CD4-positive, CD25-positive, alpha-beta regulatory T cell (primary cell): Measurements from ENCODE around the gene SNX5. TPM values are rescaled to one million over a fixed set of nuclear protein-coding genes. Genes with fewer than 3 reads are reported as not detected.

ENCODE experiments used
- ATAC-seq, 2 donors: fragments of 150-1000 bp; cut with Tn5 transposase; one replicate each; pipeline ENCODE4 v1.10.0; 2021; ENCODE audit warnings: low read depth in 2 of 2, moderate number of reproducible peaks in 2 of 2, moderate library complexity in 1 of 2
- DNase-seq, 3 donors: peaks; one replicate each; pipeline versions ENCODE4 v3.0.0 to v3.0.0-alpha.2; 2012 to 2022; ENCODE audit warnings: mixed read lengths in 1 of 3
- H3K27ac ChIP-seq: one replicate; pipeline ENCODE4 v1.7.0; 2013; ENCODE audit warnings: mild to moderate bottlenecking, low read length; ENCODE audit not compliant: insufficient read depth, poor library complexity, severe bottlenecking
- H3K27me3 ChIP-seq: one replicate; pipeline ENCODE4 v1.7.0; 2013; ENCODE audit warnings: low read length; ENCODE audit not compliant: control insufficient read depth, insufficient read depth
- H3K36me3 ChIP-seq: one replicate; pipeline ENCODE4 v1.7.0; 2013; ENCODE audit warnings: mild to moderate bottlenecking, low read length, moderate library complexity; ENCODE audit not compliant: control insufficient read depth, insufficient read depth
- H3K4me1 ChIP-seq: 2 replicates; pipeline ENCODE4 v1.7.0; 2013; ENCODE audit warnings: mild to moderate bottlenecking, low read length; ENCODE audit not compliant: insufficient read depth, control insufficient read depth, poor library complexity, severe bottlenecking
- H3K4me3 ChIP-seq: one replicate; pipeline ENCODE4 v1.7.0; 2013; ENCODE audit warnings: low read depth, mild to moderate bottlenecking, low read length, moderate library complexity
- H3K9me3 ChIP-seq, 2 experiments: 1 replicate in 1 of 2; 2 replicates in 1 of 2; pipeline ENCODE4 v1.7.0; 2013; ENCODE audit warnings: low read length in 2 of 2, mild to moderate bottlenecking in 1 of 2, moderate library complexity in 1 of 2; ENCODE audit not compliant: control insufficient read depth in 2 of 2
- H3K27ac Mint-ChIP-seq, 3 donors: one replicate each; pipeline ENCODE4 v1.8.0; 2020 to 2022; ENCODE audit warnings: mild to moderate bottlenecking in 3 of 3, mixed read lengths in 3 of 3, moderate library complexity in 2 of 3
- H3K27me3 Mint-ChIP-seq: one replicate; pipeline ENCODE4 v1.8.0; 2022; ENCODE audit warnings: mild to moderate bottlenecking, mixed read lengths
- H3K36me3 Mint-ChIP-seq: one replicate; pipeline ENCODE4 v1.8.0; 2020; ENCODE audit warnings: mixed read lengths
- H3K4me1 Mint-ChIP-seq, 4 donors: one replicate each; pipeline ENCODE4 v1.8.0; 2020 to 2022; ENCODE audit warnings: mixed read lengths in 4 of 4, mild to moderate bottlenecking in 1 of 4
- H3K4me3 Mint-ChIP-seq, 4 donors: one replicate each; pipeline ENCODE4 v1.8.0; 2020 to 2022; ENCODE audit warnings: mild to moderate bottlenecking in 4 of 4, mixed read lengths in 4 of 4, moderate library complexity in 3 of 4
- H3K9me3 Mint-ChIP-seq, 7 donors: one replicate each; pipeline ENCODE4 v1.8.0; 2020 to 2022; ENCODE audit warnings: mixed read lengths in 7 of 7, mild to moderate bottlenecking in 3 of 7, moderate library complexity in 2 of 7
- polyA plus RNA-seq, 4 donors: library from polyadenylated mRNA; unstranded; fragments of 300-500 nt; fragmentation: Illumina TruSeq; gene quantifications; one replicate each; pipeline ENCODE4 v1.2.3, GENCODE V29; 2021
- total RNA-seq: library from RNA; stranded (reverse); gene quantifications from one replicate; pipeline ENCODE4 v1.2.3, GENCODE V29; 2022

The SNX5 gene
- total and polyA plus RNA-seq, 5 donors from 2014 or later = 71.9 to 82.8 (median 78.6) TPM

DNA sequence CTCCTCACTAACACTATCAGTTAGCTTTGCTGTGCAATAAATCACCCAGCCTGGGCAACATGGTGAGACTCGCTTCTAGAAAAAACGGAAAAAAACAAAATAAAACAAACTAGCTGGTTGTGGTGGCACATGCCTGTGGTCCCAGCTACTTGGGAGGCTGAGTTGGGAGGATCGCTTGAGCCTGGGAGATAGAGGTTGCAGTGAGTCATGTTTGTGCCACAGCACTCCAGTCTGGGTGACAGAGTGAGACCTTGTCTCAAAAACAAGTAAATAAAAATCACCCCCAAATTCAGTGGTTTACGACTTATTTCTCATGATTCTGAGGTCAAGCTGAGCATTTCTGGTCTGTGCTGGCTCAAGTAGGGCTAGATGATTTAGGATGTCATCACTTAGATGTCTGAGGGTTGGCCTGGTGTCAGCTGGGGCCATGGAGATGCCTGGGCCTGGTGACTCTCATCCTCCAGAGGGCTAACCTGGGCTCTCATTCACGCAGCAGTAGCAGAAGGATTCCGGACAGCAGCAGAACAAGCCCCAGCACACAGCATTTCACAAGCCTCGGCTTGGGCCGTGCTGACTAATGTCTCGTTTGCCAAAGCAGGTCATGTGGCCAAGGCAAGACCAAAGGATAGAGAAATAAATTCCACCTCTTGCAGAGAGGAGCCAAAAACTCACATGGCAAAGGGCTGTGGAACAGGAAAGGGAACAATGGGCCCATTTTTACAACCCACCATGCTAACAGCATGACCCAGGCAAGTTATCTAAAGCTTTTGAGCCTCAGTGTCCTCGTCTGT lies 32.7 kb upstream of the SNX5 start:
- H3K4me1 ChIP-seq = no peaks in the 10 kb centered on the region
- H3K4me1 Mint-ChIP-seq = peaks cover 0 to 1% (median under 1%) of the 10 kb centered on the region in 4 donors
- peak overlapping the region in 1 of 3 donors; percentile 2 for H3K27ac Mint-ChIP-seq
- H3K9me3 Mint-ChIP-seq = no peaks in the 10 kb centered on the region
- H3K36me3 ChIP-seq = no peaks in the 10 kb centered on the region
- no peak overlapping the region for H3K4me3 Mint-ChIP-seq
- no peak overlapping the region for H3K4me3 ChIP-seq
- H3K27me3 Mint-ChIP-seq = peaks cover 22% of the 10 kb centered on the region
- no peaks in the 10 kb centered on the region for H3K36me3 Mint-ChIP-seq
- ATAC-seq (no peak), DNase-seq (no peak)
- no peaks in the 10 kb centered on the region for H3K9me3 ChIP-seq
- no peaks in the 10 kb centered on the region for H3K27me3 ChIP-seq
- H3K27ac ChIP-seq = no peak overlapping the region

DNA sequence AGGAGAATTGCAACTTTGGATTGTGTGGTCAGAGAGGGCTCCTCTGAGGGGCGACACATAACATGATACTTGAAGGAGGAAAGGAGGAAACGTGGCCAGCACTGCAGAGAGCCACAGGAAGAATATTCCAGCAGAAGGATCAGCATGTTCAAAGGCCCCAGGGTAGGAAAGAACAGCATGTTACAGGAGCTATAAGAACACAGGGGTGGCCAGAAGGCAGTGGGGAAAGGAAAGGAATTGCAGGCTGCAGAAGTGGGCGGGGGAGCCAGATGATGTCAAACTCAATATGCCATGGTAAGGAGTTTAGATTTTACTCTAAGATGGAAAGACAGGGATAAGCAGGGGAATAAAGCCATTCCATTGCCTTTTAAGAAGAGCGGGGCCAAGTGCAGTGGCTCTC lies 31.0 kb upstream of the SNX5 start:
- Histone ChIP-seq H3K27me3 (no peaks in the 10 kb centered on the region), H3K36me3 (no peaks in the 10 kb centered on the region), H3K4me3 (no peak overlapping the region), H3K9me3 (no peaks in the 10 kb centered on the region), H3K4me1 (peaks cover 3% of the 10 kb centered on the region), H3K27ac (no peak overlapping the region)
- ATAC-seq = no peak
- H3K9me3 Mint-ChIP-seq = no peaks in the 10 kb centered on the region
- peaks cover 18% of the 10 kb centered on the region for H3K27me3 Mint-ChIP-seq
- H3K4me1 Mint-ChIP-seq = peaks cover 6 to 8% (median 7%) of the 10 kb centered on the region in 4 donors
- no peak for DNase-seq
- no peaks in the 10 kb centered on the region for H3K36me3 Mint-ChIP-seq
- no peak overlapping the region for H3K4me3 Mint-ChIP-seq
- H3K27ac Mint-ChIP-seq = no peak overlapping the region

DNA sequence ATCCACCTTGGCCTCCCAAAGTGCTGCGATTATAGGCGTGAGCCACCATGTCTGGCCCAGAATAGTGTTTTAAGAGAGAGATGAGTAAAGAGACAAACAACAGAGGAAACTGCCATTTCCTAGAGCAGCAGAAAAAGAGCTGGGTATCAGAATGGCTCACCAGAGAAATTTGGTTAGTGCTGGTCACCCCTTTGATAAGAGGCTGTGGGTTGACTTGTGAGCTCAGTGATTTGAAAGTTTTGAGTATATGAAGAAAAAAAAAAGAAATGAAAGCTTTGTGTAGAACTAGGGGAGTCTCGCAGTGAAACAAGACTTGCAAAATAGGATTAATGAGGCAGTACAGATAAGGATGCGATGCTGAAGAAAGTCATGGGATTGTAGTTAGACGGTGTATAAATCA lies 29.9 kb upstream of the SNX5 start:
- no peaks in the 10 kb centered on the region for H3K36me3 ChIP-seq
- Mint-ChIP-seq H3K9me3 (no peaks in the 10 kb centered on the region), H3K4me1 (peaks cover 6 to 8% (median 7%) of the 10 kb centered on the region in 4 donors), H3K4me3 (no peak overlapping the region), H3K27ac (peak overlapping the region in 1 of 3 donors; percentile 66), H3K36me3 (no peaks in the 10 kb centered on the region), H3K27me3 (peaks cover 18% of the 10 kb centered on the region)
- ATAC-seq = no peak
- H3K27me3 ChIP-seq = no peaks in the 10 kb centered on the region
- H3K27ac ChIP-seq = no peak overlapping the region
- no peak overlapping the region for H3K4me3 ChIP-seq
- DNase-seq = no peak
- H3K9me3 ChIP-seq = no peaks in the 10 kb centered on the region
- H3K4me1 ChIP-seq = peaks cover 3% of the 10 kb centered on the region

DNA sequence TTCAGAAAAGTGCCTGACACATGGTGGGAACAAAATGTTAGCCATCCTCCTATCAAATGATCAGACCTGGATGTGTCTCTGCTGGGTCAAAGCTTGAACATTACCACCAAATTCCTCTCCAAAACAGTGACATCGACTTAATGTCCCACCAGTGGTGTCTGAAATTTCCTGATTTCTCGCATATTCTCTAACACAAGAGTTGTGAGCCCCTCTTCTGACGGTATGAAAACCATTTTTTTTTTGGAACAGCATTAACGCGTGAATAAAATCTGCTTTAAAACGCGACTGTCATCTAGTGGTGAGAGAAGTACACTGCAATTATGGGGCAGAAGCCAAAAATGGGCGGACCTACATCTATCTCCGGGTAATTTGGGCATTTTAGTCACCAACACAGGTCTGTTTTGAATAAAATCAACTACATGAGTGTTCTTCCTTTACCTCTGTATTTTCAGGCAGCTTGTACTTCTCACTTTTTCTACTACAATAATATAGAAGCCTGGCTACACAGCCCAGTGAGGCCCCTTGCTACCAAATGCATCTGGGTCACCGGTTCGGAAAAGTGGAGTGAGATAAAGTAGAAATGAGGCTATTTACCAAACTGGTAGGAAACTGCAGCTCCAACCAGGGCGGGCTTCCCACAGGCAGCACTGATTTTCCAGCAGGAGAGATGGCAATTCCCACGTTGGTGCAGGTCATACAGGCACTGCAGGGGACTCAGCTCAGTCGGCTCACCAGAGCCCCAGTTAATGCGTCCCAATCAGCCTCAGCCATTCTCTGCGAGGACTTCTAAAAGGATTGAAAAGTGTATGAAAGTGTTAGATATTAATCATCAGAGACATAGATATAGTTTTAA lies 27.6 kb upstream of the SNX5 start:
- Histone ChIP-seq H3K4me1 (peaks cover 3% of the 10 kb centered on the region), H3K27me3 (no peaks in the 10 kb centered on the region), H3K27ac (no peak overlapping the region), H3K36me3 (no peaks in the 10 kb centered on the region), H3K9me3 (no peaks in the 10 kb centered on the region), H3K4me3 (peak overlapping the region; percentile 27)
- DNase-seq (peak; percentile 15 to 71 (median 65)), ATAC-seq (peak; percentile 75 to 87)
- H3K4me3 Mint-ChIP-seq = no peak overlapping the region
- no peaks in the 10 kb centered on the region for H3K36me3 Mint-ChIP-seq
- peaks cover 6 to 19% (median 12%) of the 10 kb centered on the region in 4 donors for H3K4me1 Mint-ChIP-seq
- no peak overlapping the region for H3K27ac Mint-ChIP-seq
- H3K9me3 Mint-ChIP-seq = no peaks in the 10 kb centered on the region
- H3K27me3 Mint-ChIP-seq = peaks cover 14% of the 10 kb centered on the region

DNA sequence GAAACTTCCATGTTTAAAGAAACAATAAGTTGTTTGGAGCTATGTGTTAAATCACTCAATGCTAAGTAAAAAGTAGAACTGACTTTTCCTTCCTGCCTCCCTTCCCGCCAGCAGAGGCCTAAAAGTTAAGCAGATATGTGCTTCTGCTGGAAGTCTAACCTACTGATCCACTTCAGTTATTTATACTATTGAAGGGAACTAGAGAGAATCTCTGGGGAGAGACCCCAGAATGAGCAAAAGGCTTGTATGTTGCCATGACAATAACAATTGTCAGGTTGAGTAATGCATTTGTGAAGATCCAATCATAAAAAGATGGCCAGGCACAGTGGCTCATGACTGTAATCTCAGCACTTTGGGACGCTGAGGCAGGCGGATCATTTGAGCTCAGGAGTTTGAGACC lies 25.0 kb upstream of the SNX5 start:
- Mint-ChIP-seq H3K27ac (no peak overlapping the region), H3K4me3 (no peak overlapping the region), H3K27me3 (peaks cover 4% of the 10 kb centered on the region), H3K9me3 (no peaks in the 10 kb centered on the region), H3K4me1 (peaks cover 6 to 19% (median 13%) of the 10 kb centered on the region in 4 donors), H3K36me3 (peaks cover 11% of the 10 kb centered on the region)
- ATAC-seq = no peak
- Histone ChIP-seq H3K9me3 (no peaks in the 10 kb centered on the region), H3K36me3 (peaks cover 9% of the 10 kb centered on the region), H3K4me1 (peaks cover 3% of the 10 kb centered on the region), H3K27ac (no peak overlapping the region), H3K4me3 (no peak overlapping the region), H3K27me3 (no peaks in the 10 kb centered on the region)
- no peak for DNase-seq

DNA sequence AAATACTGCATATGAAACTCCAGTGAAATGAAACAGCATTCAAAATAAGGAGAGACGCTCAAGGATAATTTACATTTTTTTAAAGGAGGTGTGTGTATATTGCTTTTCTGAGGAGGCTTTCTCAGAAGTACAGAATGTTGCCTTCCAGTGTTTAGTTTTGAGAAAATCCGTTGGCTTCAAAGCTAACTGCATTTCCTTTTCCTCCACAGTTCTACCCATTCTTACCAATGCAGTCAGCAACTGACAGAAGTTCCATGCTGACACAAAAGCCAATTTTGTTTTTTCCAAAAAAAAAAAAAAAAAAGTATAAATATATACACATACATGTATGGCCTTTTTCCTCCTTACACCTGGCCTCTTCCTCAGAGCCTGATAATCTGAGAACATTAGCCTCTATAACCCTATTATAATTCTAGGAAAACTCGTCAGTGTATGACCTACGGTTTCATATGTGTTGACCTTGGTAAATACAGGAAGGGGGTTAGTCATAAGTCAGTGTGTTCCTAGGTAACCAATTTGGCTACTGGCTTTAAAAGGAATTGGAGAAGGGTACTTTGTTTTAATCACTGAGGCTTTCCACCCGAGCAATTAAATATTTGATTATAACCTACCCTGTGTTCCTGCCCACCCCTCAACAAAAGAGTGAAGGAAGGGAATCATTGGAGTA lies 24.4 kb upstream of the SNX5 start:
- Mint-ChIP-seq H3K9me3 (no peaks in the 10 kb centered on the region), H3K4me3 (no peak overlapping the region), H3K27me3 (peaks cover 4% of the 10 kb centered on the region), H3K27ac (peak overlapping the region in 1 of 3 donors; percentile 52), H3K36me3 (peaks cover 17% of the 10 kb centered on the region), H3K4me1 (peaks cover 6 to 22% (median 15%) of the 10 kb centered on the region in 4 donors)
- Histone ChIP-seq H3K9me3 (no peaks in the 10 kb centered on the region), H3K4me3 (no peak overlapping the region), H3K27me3 (no peaks in the 10 kb centered on the region), H3K36me3 (peaks cover 9% of the 10 kb centered on the region), H3K27ac (no peak overlapping the region), H3K4me1 (peaks cover 3% of the 10 kb centered on the region)
- DNase-seq (peak in 1 of 3 donors; percentile 71), ATAC-seq (peak in 1 of 2 donors; percentile 34)

DNA sequence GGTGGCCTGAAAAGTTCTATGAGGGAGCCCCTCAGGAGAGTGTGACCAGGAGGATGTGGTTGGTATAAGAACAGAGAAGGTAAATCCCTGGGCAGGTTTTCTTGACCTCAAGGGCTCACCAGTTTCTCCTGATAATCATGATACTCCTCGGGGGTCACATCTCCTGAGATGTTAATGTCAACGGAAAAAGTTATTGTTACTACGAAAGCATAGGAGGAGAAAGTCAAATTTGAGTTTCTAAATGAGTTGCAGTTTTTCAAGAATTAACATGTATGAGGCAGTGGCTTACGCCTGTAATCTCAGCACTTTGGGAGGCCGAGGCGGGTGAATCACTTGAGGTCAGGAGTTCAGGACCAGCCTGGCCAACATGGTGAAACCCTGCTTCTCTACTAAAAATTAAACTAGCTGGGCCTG lies 23.6 kb upstream of the SNX5 start:
- Histone ChIP-seq H3K36me3 (peaks cover 9% of the 10 kb centered on the region), H3K27me3 (no peaks in the 10 kb centered on the region), H3K4me1 (peaks cover 3% of the 10 kb centered on the region), H3K27ac (no peak overlapping the region), H3K4me3 (no peak overlapping the region), H3K9me3 (no peaks in the 10 kb centered on the region)
- Mint-ChIP-seq H3K36me3 (peaks cover 20% of the 10 kb centered on the region), H3K9me3 (no peaks in the 10 kb centered on the region), H3K27ac (peak overlapping the region in 2 of 3 donors; percentile 10 to 68), H3K27me3 (peaks cover under 1% of the 10 kb centered on the region), H3K4me3 (peak overlapping the region in 1 of 4 donors; percentile 60), H3K4me1 (peaks cover 12 to 28% (median 20%) of the 10 kb centered on the region in 4 donors)
- no peak for ATAC-seq
- DNase-seq = peak in 1 of 3 donors; percentile 33
